ACC112 (cell line): ENCODE measurements around the gene ANKRD11.

Experiments used
- H2AFZ ChIP-seq: fragments of 200-600 bp; sonication (generic); one replicate; pipeline ENCODE4 v1.6.0; 2017; ENCODE audit warnings: antibody characterized with exemption, low read length; ENCODE audit not compliant: unreplicated experiment
- H3K27ac ChIP-seq: fragments of 200-600 bp; sonication (generic); 2 replicates; pipeline ENCODE4 v1.5.1; 2014; ENCODE audit warnings: low read depth, mild to moderate bottlenecking, antibody characterized with exemption, low read length, moderate library complexity
- H3K27me3 ChIP-seq: fragments of 200-600 bp; sonication (generic); 2 replicates; pipeline ENCODE4 v1.6.1; 2014; ENCODE audit warnings: mild to moderate bottlenecking, antibody characterized with exemption, low read length, moderate library complexity, mixed read lengths; ENCODE audit not compliant: insufficient read depth
- H3K36me3 ChIP-seq: fragments of 200-600 bp; sonication (generic); 2 replicates; pipeline ENCODE4 v1.6.1; 2016; ENCODE audit warnings: mild to moderate bottlenecking, antibody characterized with exemption, low read length, moderate library complexity, mixed read lengths; ENCODE audit not compliant: insufficient read depth
- H3K4me1 ChIP-seq: fragments of 200-600 bp; sonication (generic); one replicate; pipeline ENCODE4 v1.6.1; 2016; ENCODE audit warnings: low read length, mixed read lengths; ENCODE audit not compliant: insufficient read depth, unreplicated experiment, control insufficient read depth
- H3K4me3 ChIP-seq: fragments of 200-600 bp; sonication (generic); 2 replicates; pipeline ENCODE4 v1.5.1; 2014; ENCODE audit warnings: mild to moderate bottlenecking, low read depth, low read length
- H3K79me2 ChIP-seq: fragments of 200-600 bp; sonication (generic); one replicate; pipeline ENCODE4 v1.6.0; 2016; ENCODE audit warnings: low read length; ENCODE audit not compliant: control insufficient read depth, unreplicated experiment, insufficient read depth

The ANKRD11 gene

GRCh38 chr16:89407282-89407924, 83.0 kb downstream of the ANKRD11 start:
- no peak overlapping the region for H2AFZ ChIP-seq
- peaks cover 97% of the 10 kb centered on the region for H3K79me2 ChIP-seq
- H3K27ac ChIP-seq = no peak overlapping the region
- no peak overlapping the region for H3K4me3 ChIP-seq
- H3K4me1 ChIP-seq = peaks cover 42% of the 10 kb centered on the region
- H3K27me3 ChIP-seq = no peaks in the 10 kb centered on the region
- H3K36me3 ChIP-seq = no peaks in the 10 kb centered on the region

- Histone ChIP-seq H3K36me3 (no peaks in the 10 kb centered on the region), H3K27me3 (no peaks in the 10 kb centered on the region), H3K4me1 (peaks cover 33% of the 10 kb centered on the region), H3K79me2 (peaks cover 98% of the 10 kb centered on the region), H3K27ac (no peak overlapping the region), H2AFZ (no peak overlapping the region), H3K4me3 (no peak overlapping the region)
These were observed 84.0 kb downstream of the ANKRD11 start for GRCh38 chr16:89406277-89406888.

GRCh38 chr16:89404561-89404960, 85.8 kb downstream of the ANKRD11 start:
- no peak overlapping the region for H3K4me3 ChIP-seq
- no peaks in the 10 kb centered on the region for H3K36me3 ChIP-seq
- H3K79me2 ChIP-seq = peaks cover 90% of the 10 kb centered on the region
- H3K4me1 ChIP-seq = peaks cover 19% of the 10 kb centered on the region
- H2AFZ ChIP-seq = no peak overlapping the region
- H3K27me3 ChIP-seq = no peaks in the 10 kb centered on the region
- H3K27ac ChIP-seq = no peak overlapping the region

GRCh38 chr16:89402962-89403361, 87.4 kb downstream of the ANKRD11 start:
- H3K27me3 ChIP-seq = no peaks in the 10 kb centered on the region
- H3K79me2 ChIP-seq = peaks cover 90% of the 10 kb centered on the region
- no peak overlapping the region for H3K27ac ChIP-seq
- H3K4me3 ChIP-seq = no peak overlapping the region
- no peak overlapping the region for H2AFZ ChIP-seq
- H3K4me1 ChIP-seq = peaks cover 3% of the 10 kb centered on the region
- no peaks in the 10 kb centered on the region for H3K36me3 ChIP-seq

- H3K36me3 ChIP-seq = no peaks in the 10 kb centered on the region
- H3K27ac ChIP-seq = no peak overlapping the region
- H2AFZ ChIP-seq = no peak overlapping the region
- peaks cover 90% of the 10 kb centered on the region for H3K79me2 ChIP-seq
- no peaks in the 10 kb centered on the region for H3K27me3 ChIP-seq
- H3K4me1 ChIP-seq = no peaks in the 10 kb centered on the region
- H3K4me3 ChIP-seq = no peak overlapping the region
These were observed 88.5 kb downstream of the ANKRD11 start for GRCh38 chr16:89401641-89402445.

- no peak overlapping the region for H3K4me3 ChIP-seq
These were observed 89.2 kb downstream of the ANKRD11 start for GRCh38 chr16:89401205-89401604.

GRCh38 chr16:89400740-89401139, 89.6 kb downstream of the ANKRD11 start:
- Histone ChIP-seq H3K4me3 (no peak overlapping the region), H3K79me2 (peaks cover 87% of the 10 kb centered on the region), H2AFZ (no peak overlapping the region), H3K27me3 (no peaks in the 10 kb centered on the region), H3K4me1 (peaks cover 1% of the 10 kb centered on the region), H3K27ac (no peak overlapping the region), H3K36me3 (no peaks in the 10 kb centered on the region)

More at GRCh38 chr16:89401205-89401604, 89.2 kb downstream of the ANKRD11 start:
- Histone ChIP-seq H3K36me3 (no peaks in the 10 kb centered on the region), H3K79me2 (peaks cover 87% of the 10 kb centered on the region), H3K4me1 (no peaks in the 10 kb centered on the region), H2AFZ (no peak overlapping the region), H3K27me3 (no peaks in the 10 kb centered on the region), H3K27ac (no peak overlapping the region)

GRCh38 chr16:89398924-89399323, 91.4 kb downstream of the ANKRD11 start:
- Histone ChIP-seq H3K4me1 (peaks cover 16% of the 10 kb centered on the region), H3K27ac (no peak overlapping the region)

GRCh38 chr16:89397331-89397861, 93.0 kb downstream of the ANKRD11 start:
- H3K36me3 ChIP-seq = 0 out of 2 replicates have a peak, but pooled peaks cover 2% of the 10 kb centered on the region
- no peak overlapping the region for H3K4me3 ChIP-seq
- H3K27me3 ChIP-seq = no peaks in the 10 kb centered on the region
- H2AFZ ChIP-seq = no peak overlapping the region
- H3K4me1 ChIP-seq = peaks cover 21% of the 10 kb centered on the region
- H3K27ac ChIP-seq = peak overlapping the region; percentile 29; the same call in 1 of the 2 replicates
- peaks cover 84% of the 10 kb centered on the region for H3K79me2 ChIP-seq

More at GRCh38 chr16:89398924-89399323, 91.4 kb downstream of the ANKRD11 start:
- no peak overlapping the region for H2AFZ ChIP-seq
- H3K36me3 ChIP-seq = no peaks in the 10 kb centered on the region
- peaks cover 84% of the 10 kb centered on the region for H3K79me2 ChIP-seq
- H3K4me3 ChIP-seq = no peak overlapping the region
- H3K27me3 ChIP-seq = no peaks in the 10 kb centered on the region

- Histone ChIP-seq H3K27me3 (no peaks in the 10 kb centered on the region), H3K79me2 (peaks cover 81% of the 10 kb centered on the region), H3K4me3 (no peak overlapping the region), H3K4me1 (peaks cover 21% of the 10 kb centered on the region), H3K27ac (peak overlapping the region; percentile 87; the same call in 1 of the 2 replicates), H2AFZ (no peak overlapping the region), H3K36me3 (peaks cover 7% of the 10 kb centered on the region; the same call in 1 of the 2 replicates)
These were observed 94.2 kb downstream of the ANKRD11 start for GRCh38 chr16:89396156-89396555.
